ENCODE results near the gene ZMYM2. TPM values are rescaled to one million over a fixed set of nuclear protein-coding genes. Genes with fewer than 3 reads are reported as not detected.

ZMYM2 gene
- total and polyA plus RNA-seq, 10 of the 15 experiments (the other 5 are each of a cell fraction or from before 2014, with no cell fraction given) = 9.5 to 60.4 (median 34.6) TPM

- WGBS (ENCODE audit: insufficient coverage, insufficient replicate concordance, low lambda C conversion rate, missing lambda C conversion rate) = under 1% methylated on average over 27 of the region's 61 CpGs
- peak overlapping the region; percentile 74 for H3K9ac ChIP-seq (ENCODE audit: control insufficient read depth, insufficient read depth, low read length)
- ATAC-seq (peak; percentile 17), DNase-seq (ENCODE audit: low read depth, low spot score) (no peak), FAIRE-seq (no peak)
- H3K79me2 ChIP-seq (ENCODE audit: control insufficient read depth, insufficient read depth, low read length) = peaks cover 52% of the 10 kb centered on the region
- ChIA-PET SMC1A (ENCODE audit: uncharacterized antibody, unreplicated experiment) (interaction anchor here (0.5 to 1.1 kb wide), 3 partner anchors 9 to 334 kb away, joined by 3 to 4 read pairs (median 4); no protein-coding TSS in a partner anchor), RAD21 (ENCODE audit: unreplicated experiment) (interaction anchor here (0.7 to 0.8 kb wide), 4 partner anchors 32 to 247 kb away, joined by 3 to 5 read pairs (median 3); no protein-coding TSS in a partner anchor), POLR2A (interaction anchor here (0.8 kb wide), 1 partner anchor 224 kb away, joined by 3 read pairs; no protein-coding TSS in a partner anchor), CTCF (interaction anchor here (0.9 to 1.2 kb wide), 9 partner anchors 9 to 193 kb away, joined by 3 to 9 read pairs (median 4); no protein-coding TSS in a partner anchor)
- no peaks in the 10 kb centered on the region for H3K4me1 ChIP-seq (ENCODE audit: control insufficient read depth, insufficient read depth, low read length)
- peaks cover 0 to 3% of the 10 kb centered on the region in 2 experiments; a peak in 1 of 4 replicates for H3K36me3 ChIP-seq (ENCODE audit: control insufficient read depth in 2 of 2, insufficient read depth in 2 of 2, low read length in 1 of 2)
- H3K27ac ChIP-seq (ENCODE audit: control insufficient read depth, insufficient read depth) = peak overlapping the region; percentile 80
- H2AFZ ChIP-seq (ENCODE audit: control insufficient read depth, low read depth, low read length) = peak overlapping the region; percentile 61
- H3K4me3 ChIP-seq = peak overlapping the region; percentile 81
- BruUV-seq (replicated peaks) = no TSS peak
- H4K20me1 ChIP-seq (ENCODE audit: control insufficient read depth, insufficient read depth) = no peaks in the 10 kb centered on the region
- intact Hi-C loops (cut with micrococcal nuclease; ENCODE audit: unreplicated experiment) (loop anchor here (5.0 kb wide), 1 partner anchor 177 kb away; the partner anchor contains the start of gene PSPC1), in situ Hi-C loops (cut with MboI) (no loop called here)
- H3K4me2 ChIP-seq (ENCODE audit: control insufficient read depth, insufficient read depth) = peak overlapping the region; percentile 100
- H3K9me3 ChIP-seq (replicated peaks; ENCODE audit: control insufficient read depth, insufficient read depth, low read length) = no peaks in the 10 kb centered on the region
- H3K27me3 ChIP-seq (replicated peaks in 1 of 2; ENCODE audit: control insufficient read depth in 2 of 2, insufficient read depth in 2 of 2, low read length in 1 of 2) = no peaks in the 10 kb centered on the region
- TF ChIP-seq CBX3 (IDR thresholded peaks at IDR 0.05; ENCODE audit: borderline replicate concordance, low read depth) (no peak), RBBP5 (conservative IDR thresholded peaks at IDR 0.05) (no peak), MTA3 (IDR thresholded peaks at IDR 0.05; ENCODE audit: borderline replicate concordance, low read length) (no peak), CREB1 (IDR thresholded peaks at IDR 0.05; ENCODE audit: low read depth) (peak; percentile 48; the same call in 1 of the 2 replicates), SMARCA5 (IDR thresholded peaks at IDR 0.05) (0 out of 2 replicates have a peak, but pooled peaks have one; percentile 7), EGR1 (IDR thresholded peaks at IDR 0.05; ENCODE audit: borderline replicate concordance in 1 of 2, low read depth in 2 of 2, low read length in 2 of 2) (no peak), ATF3 (IDR thresholded peaks at IDR 0.05; ENCODE audit: borderline replicate concordance, extremely low read depth, low read depth, low read length) (no peak), MTA2 (IDR thresholded peaks at IDR 0.05; ENCODE audit: low read depth) (no peak), EED (IDR thresholded peaks at IDR 0.05; ENCODE audit: low read depth) (no peak), POLR2AphosphoS2 (IDR thresholded peaks at IDR 0.05; ENCODE audit: low read depth, low read length) (no peak), TARDBP (IDR thresholded peaks at IDR 0.05; ENCODE audit: borderline replicate concordance) (no peak), NR2F1 (conservative IDR thresholded peaks at IDR 0.05) (peak; percentile 23; the same call in 1 of the 2 replicates), RELA (IDR thresholded peaks at IDR 0.05; ENCODE audit: borderline replicate concordance, partially characterized antibody) (peak; percentile 11), EP300 (IDR thresholded peaks at IDR 0.05; ENCODE audit: borderline replicate concordance in 1 of 2, control insufficient read depth in 1 of 2, low read depth in 2 of 2, low read length in 2 of 2) (no peak), RELB (IDR thresholded peaks at IDR 0.05; ENCODE audit: low read depth) (0 out of 2 replicates have a peak, but pooled peaks have one; percentile 7), GATAD2B (conservative IDR thresholded peaks at IDR 0.05; ENCODE audit: low read depth) (peak; percentile 32; the same call in 1 of the 2 replicates), ZNF217 (IDR thresholded peaks at IDR 0.05) (no peak), HSF1 (IDR thresholded peaks at IDR 0.05; ENCODE audit: low read depth, low read length) (no peak), USF2 (IDR thresholded peaks at IDR 0.05; ENCODE audit: borderline replicate concordance, low read depth, low read length) (no peak)
These were observed 759 bp downstream of the ZMYM2 start for GRCh38 chr13:19959141-19959830.
